Left lung (tissue), 10 donors: ENCODE results near the gene POU2F3. TPM values are rescaled to one million over a fixed set of nuclear protein-coding genes. Genes with fewer than 3 reads are reported as not detected.

Experiments
- ATAC-seq: fragments of 200-7000 bp; cut with Tn5 transposase; one replicate; pipeline ENCODE4 v1.9.1; 2020; ENCODE audit warnings: moderate library complexity
- DNase-seq, 4 donors: peaks; one replicate each; pipeline ENCODE4 v3.0.0-alpha.2; 2013 to 2020
- H3K27ac ChIP-seq, 2 donors: fragments of 200-600 bp; sonication (generic) in 1 of 2; one replicate each; pipeline versions ENCODE4 v1.5.0 to v1.8.0; 2020 to 2021
- H3K27me3 ChIP-seq, 2 donors: fragments of 200-600 bp; sonication (generic) in 1 of 2; one replicate each; pipeline versions ENCODE4 v1.5.0 to v1.8.0; 2020 to 2021
- H3K36me3 ChIP-seq, 2 donors: fragments of 200-600 bp; sonication (generic) in 1 of 2; one replicate each; pipeline versions ENCODE4 v1.5.0 to v1.8.0; 2020 to 2021
- H3K4me1 ChIP-seq, 2 donors: fragments of 200-600 bp; one replicate each; pipeline ENCODE4 v1.8.0; 2021
- H3K4me3 ChIP-seq, 2 donors: fragments of 200-600 bp; sonication (generic) in 1 of 2; one replicate each; pipeline versions ENCODE4 v1.5.0 to v1.8.0; 2020 to 2021; ENCODE audit warnings: mild to moderate bottlenecking in 1 of 2
- H3K9me3 ChIP-seq, 2 donors: fragments of 200-600 bp; sonication (generic) in 1 of 2; one replicate each; pipeline versions ENCODE4 v1.5.0 to v1.8.0; 2020 to 2021
- CTCF ChIP-seq, 2 donors: fragments of 200-600 bp; sonication (generic) in 1 of 2; IDR thresholded peaks; one replicate each; pipeline versions ENCODE4 v1.5.0 to v1.8.0; 2021; ENCODE audit warnings: antibody characterized with exemption in 2 of 2
- intact Hi-C, 2 donors: fragments of 100-400 bp; cut with DNase I; formaldehyde crosslinking; loops; one replicate each; pipeline versions ENCODE4 v1.11.2 to v1.14.2; 2022
- polyA plus RNA-seq, 6 donors: library from polyadenylated mRNA; unstranded; fragments of 120-200 nt; gene quantifications; one replicate each; pipeline ENCODE4 v1.2.1, GENCODE V29; 2013; ENCODE audit not compliant: insufficient read length in 6 of 6
- total RNA-seq, 2 donors: library from RNA; stranded (reverse); fragmentation: NEBNext Ultra II Directional; extraction: Animal tissue kit (Norgen Biotek cat#: 25700); gene quantifications; one replicate each; pipeline ENCODE4 v1.2.1, GENCODE V29; 2021
- donor health status: DM: no; HTN: yes; CAD: no.
- donor health status: DM: no; HTN: no; CAD: no.

Gene POU2F3
- total and polyA plus RNA-seq, 8 donors, result 0.63 to 3.3 (median 1.1) TPM

GRCh38 chr11:120316880-120317688 lies 77.1 kb downstream of the POU2F3 start:
- TF ChIP-seq CTCF (IDR thresholded peaks at IDR 0.05), result no peak
- H3K36me3 ChIP-seq, result no peaks in the 10 kb centered on the region
- intact Hi-C loops, result loop anchor here in 1 of 2 donors (5.0 kb wide), 1 partner anchor 385 kb away; no protein-coding TSS in a partner anchor
- H3K4me1 ChIP-seq, result peaks cover 5 to 12% of the 10 kb centered on the region in 2 donors
- DNase-seq, result peak in 3 of 4 donors; percentile 79 to 84 (median 83)
- no peaks in the 10 kb centered on the region for H3K9me3 ChIP-seq
- no peak overlapping the region for H3K4me3 ChIP-seq
- H3K27ac ChIP-seq, result peak overlapping the region; percentile 28 to 55
- peak; percentile 96 for ATAC-seq
- peaks cover 0 to 9% of the 10 kb centered on the region in 2 donors for H3K27me3 ChIP-seq

- Histone ChIP-seq H3K36me3 (no peaks in the 10 kb centered on the region), H3K27ac (no peak overlapping the region), H3K27me3 (peaks cover 0 to 15% of the 10 kb centered on the region in 2 donors), H3K9me3 (no peaks in the 10 kb centered on the region), H3K4me1 (peaks cover 5 to 12% of the 10 kb centered on the region in 2 donors), H3K4me3 (no peak overlapping the region)
- intact Hi-C loops, result loop anchor here in 1 of 2 donors (5.0 kb wide), 1 partner anchor 384 kb away; no protein-coding TSS in a partner anchor
- TF ChIP-seq CTCF (IDR thresholded peaks at IDR 0.05), result no peak
- ATAC-seq, result no peak
- no peak for DNase-seq
Observed at GRCh38 chr11:120317689-120318480, 77.9 kb downstream of the POU2F3 start.

GRCh38 chr11:120318906-120319305 lies 79.0 kb downstream of the POU2F3 start:
- Histone ChIP-seq H3K4me3 (no peak overlapping the region), H3K27me3 (peaks cover 0 to 23% of the 10 kb centered on the region in 2 donors), H3K27ac (no peak overlapping the region), H3K36me3 (no peaks in the 10 kb centered on the region), H3K9me3 (no peaks in the 10 kb centered on the region), H3K4me1 (peaks cover 5 to 12% of the 10 kb centered on the region in 2 donors)
- TF ChIP-seq CTCF (IDR thresholded peaks at IDR 0.05), result no peak
- DNase-seq (no peak), ATAC-seq (no peak)
- intact Hi-C loops, result loop anchor here in 1 of 2 donors (5.0 kb wide), 1 partner anchor 383 kb away; no protein-coding TSS in a partner anchor

- peak; percentile 85 for ATAC-seq
- Histone ChIP-seq H3K27ac (peak within 1 kb of the TSS; percentile 82 to 85), H3K36me3 (no peaks in the 10 kb centered on the region), H3K4me3 (peak within 1 kb of the TSS; percentile 56 to 59), H3K9me3 (no peaks in the 10 kb centered on the region), H3K4me1 (peaks cover 0 to 15% of the 10 kb centered on the region in 2 donors), H3K27me3 (peaks cover 0 to 68% of the 10 kb centered on the region in 2 donors)
- peak; percentile 49 to 88 (median 68) for DNase-seq
- TF ChIP-seq CTCF (IDR thresholded peaks at IDR 0.05), result no peak
- intact Hi-C loops, result no loop called here
Observed at GRCh38 chr11:120324932-120325810, 85.2 kb downstream of the POU2F3 start, which contains the start of gene TLCD5. Gene TLCD5 (plus strand): TSS chr11:120325299. CDS start chr11:120327442, 2,143 bp downstream.
